GM23338 (cell line): Measurements from ENCODE around the gene VPS45. TPM values are rescaled to one million over a fixed set of nuclear protein-coding genes. Genes with fewer than 3 reads are reported as not detected.

Source experiments
- ATAC-seq: fragments of 200-7000 bp; cut with Tn5 transposase; 3 replicates; pipeline ENCODE4 v1.9.1; 2020
- DNase-seq: peaks from one replicate; pipeline ENCODE4 v3.0.0-alpha.2; 2015; ENCODE audit warnings: low spot score
- H2AFZ ChIP-seq: fragments of 200-600 bp; sonication (generic); 2 replicates; pipeline ENCODE4 v1.8.0; 2016; ENCODE audit warnings: antibody characterized with exemption, mild to moderate bottlenecking, moderate library complexity
- H3F3A ChIP-seq: fragments of 200-600 bp; sonication (generic); replicated peaks from 2 replicates; pipeline ENCODE4 v1.8.0; 2017; ENCODE audit warnings: antibody characterized with exemption, mixed run types, low read depth
- H3K27ac ChIP-seq: fragments of 200-600 bp; sonication (generic); 2 replicates; pipeline ENCODE4 v1.6.1; 2016; ENCODE audit warnings: low read depth
- H3K27me3 ChIP-seq: fragments of 200-600 bp; sonication (generic); 2 replicates; pipeline ENCODE4 v1.8.0; 2016; ENCODE audit warnings: mild to moderate bottlenecking, mixed run types, moderate library complexity; ENCODE audit not compliant: insufficient read depth
- H3K36me3 ChIP-seq: fragments of 200-600 bp; sonication (generic); 2 replicates; pipeline ENCODE4 v1.8.0; 2016; ENCODE audit warnings: mild to moderate bottlenecking; ENCODE audit not compliant: insufficient read depth
- H3K4me1 ChIP-seq: fragments of 200-600 bp; sonication (generic); 2 replicates; pipeline ENCODE4 v1.8.0; 2016; ENCODE audit warnings: mild to moderate bottlenecking, moderate library complexity; ENCODE audit not compliant: insufficient read depth
- H3K4me2 ChIP-seq: fragments of 200-600 bp; sonication (generic); 2 replicates; pipeline ENCODE4 v1.7.1; 2017; ENCODE audit warnings: mixed run types
- H3K4me3 ChIP-seq: fragments of 200-600 bp; sonication (generic); 2 replicates; pipeline ENCODE4 v1.6.1; 2016; ENCODE audit warnings: mixed run types
- H3K79me2 ChIP-seq: fragments of 200-600 bp; sonication (generic); replicated peaks from 2 replicates; pipeline ENCODE4 v1.8.0; 2017; ENCODE audit warnings: mild to moderate bottlenecking; ENCODE audit not compliant: insufficient read depth
- H3K9me2 ChIP-seq: fragments of 200-600 bp; sonication (generic); 2 replicates; pipeline ENCODE4 v1.8.0; 2017; ENCODE audit not compliant: insufficient read depth
- H4K20me1 ChIP-seq: fragments of 200-600 bp; sonication (generic); replicated peaks from 2 replicates; pipeline ENCODE4 v1.8.0; 2017; ENCODE audit warnings: mild to moderate bottlenecking; ENCODE audit not compliant: insufficient read depth
- H3K27ac Mint-ChIP-seq: 2 replicates; pipeline ENCODE4 v1.8.0; 2020; ENCODE audit warnings: inconsistent platforms, mild to moderate bottlenecking, moderate library complexity, mixed read lengths
- H3K27me3 Mint-ChIP-seq: 3 replicates; pipeline ENCODE4 v1.8.0; 2022; ENCODE audit warnings: low read depth, mild to moderate bottlenecking, moderate library complexity, mixed read lengths, inconsistent platforms; ENCODE audit not compliant: insufficient read depth, poor library complexity
- H3K36me3 Mint-ChIP-seq: 3 replicates; pipeline ENCODE4 v1.8.0; 2021; ENCODE audit warnings: low read depth, mild to moderate bottlenecking, inconsistent platforms, moderate library complexity, mixed read lengths
- H3K4me1 Mint-ChIP-seq: 3 replicates; pipeline ENCODE4 v1.8.0; 2020; ENCODE audit warnings: mild to moderate bottlenecking, inconsistent platforms, mixed read lengths
- H3K4me3 Mint-ChIP-seq: 3 replicates; pipeline ENCODE4 v1.8.0; 2021; ENCODE audit warnings: moderate library complexity, mild to moderate bottlenecking, inconsistent platforms, mixed read lengths
- H3K9me3 Mint-ChIP-seq: 3 replicates; pipeline ENCODE4 v1.8.0; 2020; ENCODE audit warnings: moderate library complexity, mild to moderate bottlenecking, inconsistent platforms, mixed read lengths
- CREB1 ChIP-seq: fragments of 250-450 bp; sonication (Bioruptor Pico); IDR thresholded peaks from 2 replicates; pipeline ENCODE4 v1.5.0; 2020; ENCODE audit warnings: low read depth, mild to moderate bottlenecking, moderate library complexity
- CTCF ChIP-seq, 2 experiments: fragments of 200-600 bp in 1 of 2; sonication (generic) in 1 of 2; conservative IDR thresholded peaks; 2 replicates each; pipeline versions ENCODE4 v1.5.1 to v1.6.1; 2016 to 2017; ENCODE audit warnings: antibody characterized with exemption in 2 of 2, low read depth in 2 of 2, mild to moderate bottlenecking in 2 of 2, moderate library complexity in 1 of 2
- ETS1 ChIP-seq: IDR thresholded peaks from 2 replicates; pipeline ENCODE4 v1.6.1; 2016; ENCODE audit warnings: antibody characterized with exemption
- EZH2 ChIP-seq: fragments of 200-600 bp; sonication (generic); IDR thresholded peaks from one replicate; pipeline ENCODE4 v1.8.0; 2017; ENCODE audit warnings: antibody characterized with exemption, mild to moderate bottlenecking, low read depth; ENCODE audit not compliant: unreplicated experiment
- EZH2phosphoT487 ChIP-seq: fragments of 200-600 bp; sonication (generic); IDR thresholded peaks from one replicate; pipeline ENCODE4 v1.8.1; 2018; ENCODE audit warnings: antibody characterized with exemption; ENCODE audit not compliant: unreplicated experiment
- JUNB ChIP-seq: IDR thresholded peaks from one replicate; pipeline ENCODE4 v1.6.1; 2016; ENCODE audit warnings: antibody characterized with exemption; ENCODE audit not compliant: unreplicated experiment
- NANOG ChIP-seq: IDR thresholded peaks from 2 replicates; pipeline ENCODE4 v1.6.1; 2016; ENCODE audit warnings: antibody characterized with exemption, borderline replicate concordance
- POLR2AphosphoS5 ChIP-seq: IDR thresholded peaks from 2 replicates; pipeline ENCODE4 v1.6.1; 2016; ENCODE audit warnings: antibody characterized with exemption, low read depth
- REST ChIP-seq: IDR thresholded peaks from one replicate; pipeline ENCODE4 v1.6.1; 2018; ENCODE audit warnings: antibody characterized with exemption; ENCODE audit not compliant: unreplicated experiment
- STAT1 ChIP-seq: IDR thresholded peaks from one replicate; pipeline ENCODE4 v1.6.1; 2016; ENCODE audit warnings: antibody characterized with exemption; ENCODE audit not compliant: unreplicated experiment
- ZNF114 ChIP-seq: fragments of 250-450 bp; sonication (Bioruptor Pico); IDR thresholded peaks from 2 replicates; pipeline ENCODE4 v1.5.0; 2020; ENCODE audit warnings: mild to moderate bottlenecking, moderate library complexity
- ZNF331 ChIP-seq: fragments of 250-450 bp; sonication (Bioruptor Pico); IDR thresholded peaks from 2 replicates; pipeline ENCODE4 v1.5.0; 2020; ENCODE audit warnings: low read depth, mild to moderate bottlenecking, moderate library complexity
- ZNF462 ChIP-seq: fragments of 250-450 bp; sonication (Bioruptor Pico); IDR thresholded peaks from 2 replicates; pipeline ENCODE4 v1.5.0; 2020; ENCODE audit warnings: mild to moderate bottlenecking, moderate library complexity
- polyA plus RNA-seq: library from polyadenylated mRNA; unstranded; fragments of >200 nt; fragmentation: Nextera tagmentation; extraction: Ambion mirVana; gene quantifications from 2 replicates; pipeline ENCODE4 v1.2.1, GENCODE V29; 2016
- total RNA-seq: library from RNA; depleted of rRNA; stranded (reverse); fragments of >200 nt; shearing (Covaris generic); gene quantifications from 2 replicates; pipeline ENCODE4 v1.2.3, GENCODE V29; 2014

The VPS45 gene
- total and polyA plus RNA-seq, 2 experiments from 2014 or later = 23.5 to 37.5 TPM

- Mint-ChIP-seq H3K27me3 (peaks cover 3% of the 10 kb centered on the region), H3K36me3 (peaks cover 23% of the 10 kb centered on the region; the same call in 2 of the 3 replicates), H3K4me1 (peaks cover 9% of the 10 kb centered on the region; the same call in 2 of the 3 replicates), H3K27ac (no peak overlapping the region), H3K4me3 (no peak overlapping the region), H3K9me3 (peaks cover 11% of the 10 kb centered on the region)
- no peak for DNase-seq
- H3K4me2 ChIP-seq = no peak overlapping the region
- no peaks in the 10 kb centered on the region for H4K20me1 ChIP-seq
- H3K9me2 ChIP-seq = no peaks in the 10 kb centered on the region
- no peak for ATAC-seq
- no peaks in the 10 kb centered on the region for H3F3A ChIP-seq
- H3K27me3 ChIP-seq = no peaks in the 10 kb centered on the region
- 0 out of 2 replicates have a peak, but pooled peaks cover 3% of the 10 kb centered on the region for H3K36me3 ChIP-seq
- no peak overlapping the region for H2AFZ ChIP-seq
- no peak overlapping the region for H3K27ac ChIP-seq
- TF ChIP-seq ZNF114 (CRISPR knock-in tag) = no peak
- TF ChIP-seq POLR2AphosphoS5 = no peak
- no peak for TF ChIP-seq ZNF462 (CRISPR knock-in tag)
- TF ChIP-seq NANOG = no peak
- no peak for TF ChIP-seq EZH2
- no peak for TF ChIP-seq JUNB
- TF ChIP-seq STAT1 = no peak
- no peak for TF ChIP-seq CTCF (conservative IDR thresholded peaks at IDR 0.05; ENCODE audit: low read depth in 2 of 2)
- TF ChIP-seq CREB1 = no peak
- no peak for TF ChIP-seq EZH2phosphoT487
- TF ChIP-seq ETS1 = no peak
- TF ChIP-seq ZNF331 (CRISPR knock-in tag) = no peak
- TF ChIP-seq REST = no peak
- H3K79me2 ChIP-seq = no peaks in the 10 kb centered on the region
- 0 out of 2 replicates have a peak, but pooled peaks cover 4% of the 10 kb centered on the region for H3K4me1 ChIP-seq
- no peak overlapping the region for H3K4me3 ChIP-seq
Observed at GRCh38 chr1:150109586-150109985, 42.0 kb downstream of the VPS45 start.
